Inferior parietal cortex (tissue), 1 donor: ENCODE measurements around the gene ECPAS.
"Not testable (repeated sequence)": the region's sequence is repeated elsewhere in the genome, so short reads cannot be mapped to it uniquely, and the experiment has no call there.

Experiments
- DNase-seq: peaks from one replicate; pipeline ENCODE4 v3.0.0-alpha.2; 2016; ENCODE audit errors: extremely low spot score

ECPAS gene

DNA sequence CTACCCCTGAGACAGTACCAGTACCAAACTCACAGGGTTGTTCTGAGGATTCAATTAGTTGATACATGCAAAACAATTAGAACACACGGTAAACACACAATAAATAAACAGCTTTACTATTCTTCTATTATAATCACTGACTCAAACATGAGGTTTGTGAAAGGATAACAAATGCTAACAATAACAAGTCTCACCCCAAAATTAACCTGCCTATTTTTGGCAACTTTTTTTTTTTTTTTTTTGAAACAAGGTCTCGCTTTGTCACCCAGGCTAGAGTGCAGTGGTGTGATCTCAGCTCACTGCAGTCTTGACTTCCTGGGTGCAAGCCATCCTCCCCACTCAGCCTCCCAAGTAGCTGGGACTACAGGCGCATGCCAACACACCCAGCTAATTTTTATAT lies 6.5 kb downstream of the ECPAS start:
- no peak for DNase-seq

DNA sequence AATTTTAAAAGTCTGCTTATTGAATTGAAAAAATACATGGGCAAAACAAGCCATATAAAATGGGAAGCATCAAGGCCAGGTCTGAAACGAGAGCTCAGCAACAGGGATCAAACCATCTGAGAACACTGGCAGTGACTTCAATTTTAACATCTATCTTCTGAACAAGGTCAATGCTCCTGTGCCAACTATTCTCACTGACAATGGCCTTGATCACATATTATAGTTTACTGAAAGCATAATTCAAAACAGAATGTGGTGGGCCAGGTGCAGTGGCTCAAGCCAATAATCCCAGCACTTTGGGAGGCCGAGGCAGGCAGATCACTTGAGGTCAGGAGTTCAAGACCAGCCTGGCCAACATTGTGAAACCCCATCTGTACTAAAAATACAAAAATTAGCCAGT lies 9.0 kb downstream of the ECPAS start:
- no peak for DNase-seq

DNA sequence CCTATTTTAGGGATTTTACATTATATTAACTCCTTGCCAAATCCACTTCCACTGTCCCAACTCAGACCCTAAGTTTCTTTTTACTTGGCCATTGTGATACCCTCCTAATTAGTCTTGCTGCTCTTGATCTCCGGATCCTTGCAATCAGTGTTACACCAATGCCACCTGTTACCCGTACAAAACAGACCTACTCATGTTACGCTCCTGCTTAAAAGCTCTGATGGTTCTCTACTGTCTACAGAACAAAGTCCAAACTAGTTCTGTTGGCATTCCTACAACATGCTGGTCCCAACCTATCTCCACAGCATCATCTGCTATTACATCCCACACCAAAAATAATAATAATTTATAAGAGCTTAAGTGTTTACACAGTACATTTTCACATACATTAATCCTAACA lies 9.8 kb downstream of the ECPAS start:
- no peak for DNase-seq

DNA sequence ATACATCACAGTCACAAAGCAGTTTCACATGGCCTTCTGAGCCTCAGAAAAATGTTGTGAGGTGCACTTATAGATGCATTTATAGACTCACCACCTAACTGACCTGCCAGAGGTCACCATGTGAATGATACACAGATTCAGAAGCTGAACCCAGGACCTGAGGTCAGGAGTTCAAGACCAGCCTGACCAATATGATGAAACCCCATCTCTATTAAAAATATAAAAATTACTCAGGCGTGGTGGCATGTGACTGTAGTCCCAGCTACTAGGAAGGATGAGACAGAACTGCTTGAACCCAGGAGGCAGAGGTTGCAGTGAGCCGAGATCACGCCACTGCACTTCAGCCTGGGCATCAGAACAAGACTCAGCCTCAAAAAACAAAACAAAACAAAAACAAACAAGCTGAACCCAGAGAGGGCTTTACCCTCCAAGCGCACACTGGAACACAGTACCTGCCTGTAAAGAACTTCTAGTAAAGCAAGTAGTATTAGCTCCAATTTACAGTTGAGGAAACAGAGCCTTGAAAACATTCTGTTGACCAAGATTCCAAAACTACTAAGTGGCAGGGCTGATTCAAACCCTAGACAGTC lies 16.3 kb downstream of the ECPAS start:
- DNase-seq = no peak

DNA sequence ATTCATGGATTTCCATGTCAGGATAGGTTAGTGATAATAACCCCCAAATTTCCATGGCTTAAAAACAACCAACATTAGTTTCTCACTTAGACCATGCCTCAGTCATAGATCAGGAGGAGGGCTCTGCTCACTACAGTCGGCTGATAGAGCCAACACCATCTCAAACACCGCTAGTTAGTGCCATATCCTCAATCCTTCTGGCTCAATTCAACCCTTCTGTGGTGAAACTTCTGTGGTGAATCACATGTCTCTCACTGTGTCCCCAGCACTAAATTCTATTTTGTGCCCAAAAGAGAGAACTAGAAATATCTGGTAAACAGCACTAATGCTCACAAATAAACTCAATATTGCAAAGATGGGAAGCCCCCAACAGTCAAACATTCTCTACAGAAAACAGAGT lies 21.1 kb downstream of the ECPAS start:
- DNase-seq = no peak

DNA sequence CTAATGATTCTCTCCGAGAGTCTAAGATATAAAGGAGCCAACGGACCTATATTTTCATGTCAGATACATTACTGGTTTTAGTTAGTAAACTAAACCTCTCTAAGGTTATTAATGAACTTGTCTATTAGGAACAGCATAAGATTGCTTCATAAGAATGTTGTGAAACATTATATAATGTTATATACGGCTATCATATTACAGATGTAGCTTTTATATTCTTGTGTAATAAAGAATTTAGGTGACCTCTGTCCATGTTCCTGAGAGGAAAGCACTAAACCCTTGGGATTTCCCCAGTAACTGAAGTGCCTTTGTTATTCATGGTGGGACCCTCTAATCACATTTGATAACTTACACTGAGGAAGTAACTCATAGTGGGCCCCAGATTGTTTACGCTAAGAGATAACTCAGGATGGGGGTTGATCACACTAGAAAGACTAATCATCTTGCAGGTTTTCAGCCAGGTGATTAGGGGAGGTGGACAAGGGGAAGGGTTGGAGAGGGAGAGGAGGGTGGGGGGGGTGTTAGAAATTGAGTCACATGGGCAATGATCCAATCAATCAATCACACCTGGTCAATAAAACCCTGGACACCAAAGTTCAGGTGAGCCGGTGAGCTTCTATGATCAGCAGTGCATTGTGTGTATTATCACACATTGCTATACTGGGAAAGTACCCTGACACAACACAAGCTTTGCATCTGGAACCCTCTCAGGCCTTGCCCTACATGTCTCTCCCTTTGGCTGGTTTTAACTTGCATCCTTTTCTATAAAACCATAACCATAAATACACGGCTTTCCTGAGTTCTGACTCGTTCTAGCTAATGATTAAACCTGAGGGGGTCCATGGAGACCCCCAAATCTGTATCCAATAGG lies 25.8 kb downstream of the ECPAS start:
- no peak for DNase-seq

DNA sequence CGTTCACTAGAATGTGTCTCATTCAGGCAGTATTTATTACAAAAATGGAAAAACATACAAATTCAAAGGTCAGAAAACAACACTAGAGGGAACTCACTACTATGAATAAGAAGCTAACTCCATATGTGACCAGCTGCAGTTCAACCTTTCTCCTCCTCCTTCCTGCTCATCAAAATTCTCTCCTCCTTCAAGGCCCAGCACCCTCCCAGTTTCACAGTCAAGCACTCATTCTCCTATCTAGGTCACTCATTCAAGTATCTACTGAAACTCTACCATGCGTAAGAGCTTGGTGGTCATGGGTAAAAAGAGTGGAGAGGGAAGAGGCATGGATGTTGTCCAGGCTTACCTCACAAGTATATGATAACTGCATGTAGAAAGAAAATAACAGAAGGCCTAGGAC lies 27.7 kb downstream of the ECPAS start:
- DNase-seq = no peak

DNA sequence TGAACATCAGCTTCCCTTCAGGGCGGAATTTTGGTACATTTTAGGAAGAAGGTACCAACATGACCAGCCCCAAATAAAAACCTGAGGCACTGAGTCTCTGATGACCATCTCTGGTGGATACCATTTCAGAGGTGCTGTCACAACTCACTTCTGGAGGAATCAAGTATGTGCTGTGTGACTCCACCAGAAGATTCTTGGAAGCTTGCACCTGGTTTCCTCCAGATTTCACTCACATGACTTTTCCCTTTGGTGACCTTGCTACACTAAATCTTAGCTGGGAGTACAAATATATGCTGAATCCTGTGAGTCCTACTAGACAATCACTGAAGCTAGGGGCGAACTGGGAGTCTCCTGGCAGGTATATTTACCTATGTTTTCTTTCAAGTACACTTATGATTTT lies 28.5 kb downstream of the ECPAS start:
- DNase-seq = no peak

DNA sequence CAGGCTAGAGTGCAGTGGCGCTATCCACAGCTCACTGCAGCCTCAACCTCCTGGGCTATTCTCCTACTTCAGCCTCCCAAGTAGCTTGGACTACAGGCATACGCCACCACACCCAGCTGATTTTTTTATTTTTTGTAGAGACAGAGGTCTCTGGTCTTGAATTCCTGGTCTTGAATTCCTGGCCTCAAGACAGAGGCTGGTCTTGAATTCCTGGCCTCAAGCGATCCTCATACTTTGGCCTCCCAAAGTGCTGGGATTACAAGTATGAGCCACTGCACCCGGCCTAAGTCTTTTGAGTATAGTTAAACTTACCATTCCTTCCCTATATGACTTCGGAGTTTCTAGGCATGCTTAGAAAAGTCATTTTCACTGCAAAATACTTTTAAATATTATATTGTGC lies 29.4 kb downstream of the ECPAS start:
- DNase-seq = no peak

DNA sequence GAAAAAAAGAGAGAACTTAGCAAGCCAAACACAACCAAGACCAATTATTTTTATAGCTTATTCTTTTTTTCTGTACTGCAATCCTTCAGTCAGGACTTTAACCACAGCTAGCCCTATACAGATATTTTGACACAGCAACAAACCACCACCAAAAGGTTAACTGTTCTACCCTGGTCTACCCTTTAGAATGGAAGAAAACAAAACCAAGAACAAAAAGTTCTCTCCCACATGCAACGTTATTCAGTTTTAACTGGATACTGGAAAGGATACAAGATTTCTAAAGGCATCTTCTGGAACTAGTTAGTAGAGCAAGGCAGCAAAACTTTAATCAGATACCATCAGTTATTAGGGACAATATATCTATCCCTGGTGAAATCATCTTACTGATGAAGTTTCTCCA lies 32.6 kb downstream of the ECPAS start:
- no peak for DNase-seq

DNA sequence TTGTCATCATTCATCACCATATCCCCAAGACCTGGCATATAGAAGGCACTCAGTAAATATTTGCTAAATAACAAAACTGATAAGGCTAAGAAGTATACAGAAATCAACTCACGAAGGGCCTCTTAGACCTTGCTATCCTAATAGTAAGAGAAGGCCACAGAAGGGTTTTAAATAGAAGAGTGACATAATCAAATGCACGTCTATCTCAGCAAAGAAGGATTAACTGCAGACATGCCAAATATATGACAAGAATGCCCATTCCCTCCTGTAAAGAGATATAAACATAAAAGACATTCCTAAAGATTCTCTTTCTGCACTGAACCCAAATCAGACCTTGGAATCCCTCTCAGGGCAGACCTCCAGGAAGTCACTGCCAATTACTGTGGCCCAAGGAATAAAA lies 34.1 kb downstream of the ECPAS start:
- no peak for DNase-seq

DNA sequence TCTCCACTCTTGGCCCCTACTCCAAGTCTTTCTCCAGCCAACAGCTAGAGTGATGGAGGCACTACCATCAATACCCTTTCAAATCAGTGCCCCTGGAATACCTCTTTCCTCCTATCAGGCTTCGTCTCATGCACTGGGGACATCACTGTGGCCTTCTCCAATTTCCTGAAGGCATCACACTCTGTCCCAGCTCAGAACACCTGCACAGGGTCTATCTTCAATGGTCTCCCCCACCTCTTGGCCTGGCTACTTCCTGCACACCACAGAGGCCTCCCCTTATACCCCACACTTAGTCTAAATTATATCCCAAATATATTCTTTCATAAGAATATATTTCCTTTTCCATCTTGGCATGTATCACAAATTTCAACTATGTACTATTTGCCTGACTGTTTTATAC lies 34.5 kb downstream of the ECPAS start:
- no peak for DNase-seq

DNA sequence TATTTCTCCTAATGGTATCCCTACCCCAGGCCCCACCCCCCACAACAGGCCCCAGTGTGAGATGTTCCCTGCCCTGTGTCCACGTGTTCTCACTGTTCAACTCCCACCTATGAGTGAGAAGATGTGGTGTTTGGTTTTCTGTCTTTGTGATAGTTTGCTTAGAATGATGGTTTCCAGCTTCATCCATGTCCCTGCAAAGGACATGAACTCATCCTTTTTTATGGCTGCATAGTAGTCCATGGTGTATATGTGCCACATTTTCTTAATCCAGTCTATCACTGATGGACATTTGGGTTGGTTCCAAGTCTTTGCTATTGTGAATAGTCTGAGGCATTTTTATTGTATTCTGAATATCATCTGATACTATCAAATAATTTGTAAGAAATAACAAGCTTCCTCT lies 38.4 kb downstream of the ECPAS start:
- not testable (repeated sequence) for DNase-seq

DNA sequence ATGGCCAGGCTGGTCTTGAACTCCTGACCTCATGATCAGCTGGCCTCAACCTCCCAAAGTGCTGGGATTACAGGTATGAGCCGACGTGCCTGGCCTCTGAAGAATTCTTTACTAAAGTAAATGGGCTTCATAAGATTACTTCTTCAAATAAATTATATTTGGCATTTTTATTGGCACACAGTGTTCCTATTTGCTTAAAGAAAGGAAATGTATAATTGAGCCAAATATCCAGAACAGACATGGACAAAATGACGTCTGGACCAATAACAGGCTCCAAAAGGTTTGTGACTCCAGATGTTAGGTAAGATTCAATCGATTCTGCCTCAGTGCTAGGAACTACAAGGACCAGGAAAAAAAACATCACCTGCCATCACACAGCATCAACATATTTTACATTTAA lies 40.7 kb downstream of the ECPAS start:
- no peak for DNase-seq

DNA sequence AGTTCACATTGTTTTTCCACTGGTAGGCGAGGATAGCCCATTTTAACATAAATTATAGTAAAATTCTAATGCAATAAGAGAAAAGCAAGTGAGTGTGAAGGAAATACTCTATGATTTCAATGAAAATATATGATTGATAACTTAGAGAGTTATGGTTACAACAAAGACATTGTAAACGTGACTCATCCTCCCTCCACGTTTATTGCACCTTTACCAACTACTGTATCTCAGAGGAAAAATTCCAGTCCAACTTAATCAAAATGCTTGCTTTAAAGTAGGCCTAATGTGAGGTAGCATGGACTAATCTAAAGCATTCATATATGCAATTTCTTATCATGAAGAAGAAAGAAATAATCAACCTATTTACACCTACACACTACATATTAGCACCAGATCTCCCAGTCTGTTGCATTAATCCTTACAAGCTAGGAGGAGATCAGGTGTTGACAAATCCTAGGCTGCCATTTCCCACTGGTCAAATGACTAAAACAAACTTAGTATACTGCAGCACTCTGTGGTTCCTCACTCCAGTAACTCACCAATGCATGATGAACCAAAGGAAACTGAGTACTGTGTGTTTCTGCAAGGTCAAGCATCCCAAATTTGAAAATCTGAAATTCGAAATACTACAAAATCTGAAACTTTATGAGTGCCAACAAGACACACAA lies 41.7 kb downstream of the ECPAS start:
- DNase-seq = no peak

DNA sequence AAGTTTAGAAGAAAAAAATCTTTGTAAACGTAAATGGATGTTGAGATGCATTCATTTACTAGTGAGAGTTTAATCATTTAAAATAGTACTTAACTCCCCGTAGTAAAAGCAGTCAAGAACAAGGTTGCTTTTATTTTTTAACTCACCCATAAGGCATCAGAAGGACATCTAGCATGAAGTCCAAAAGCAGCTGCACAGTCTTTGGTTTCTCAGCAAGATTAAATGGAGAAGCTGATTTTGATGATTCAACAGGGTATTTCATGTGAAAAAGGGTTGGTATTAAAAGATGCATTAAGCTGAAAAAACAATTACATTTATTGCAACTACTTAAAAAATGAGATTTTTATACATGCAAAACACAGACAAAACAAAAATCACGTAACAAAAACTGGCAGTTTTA lies 44.0 kb downstream of the ECPAS start:
- DNase-seq = no peak

DNA sequence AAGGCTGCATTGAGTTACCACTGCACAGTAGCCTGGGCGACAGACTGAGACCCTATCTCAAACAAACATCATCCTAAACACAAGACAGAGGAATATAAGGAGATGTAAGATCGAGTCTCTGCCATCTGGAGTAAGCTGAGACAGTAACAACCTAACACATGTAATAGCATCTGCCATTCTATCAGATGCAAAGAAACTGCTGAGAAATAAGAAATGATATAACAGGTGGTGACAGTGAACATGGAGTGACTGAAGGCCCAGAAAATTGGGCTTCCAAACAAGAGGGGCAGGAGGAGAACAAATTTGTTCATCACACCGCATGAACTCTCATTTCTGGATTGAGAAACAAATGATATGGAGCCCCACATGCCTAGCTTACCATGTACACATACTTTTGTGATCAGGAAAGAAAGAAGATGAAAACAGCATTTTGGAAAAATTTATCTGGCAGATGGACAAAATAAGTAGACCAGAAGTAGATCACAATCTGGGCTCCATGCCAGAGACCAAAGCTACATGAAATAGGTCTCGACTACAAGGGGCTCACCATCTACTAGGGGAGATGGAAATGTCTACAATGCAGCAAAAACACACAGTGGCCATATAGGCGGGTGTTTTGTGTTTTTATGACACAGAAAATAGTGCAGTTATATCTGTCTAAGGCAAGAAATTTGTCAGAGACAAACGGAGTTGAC lies 45.5 kb downstream of the ECPAS start:
- DNase-seq = no peak

DNA sequence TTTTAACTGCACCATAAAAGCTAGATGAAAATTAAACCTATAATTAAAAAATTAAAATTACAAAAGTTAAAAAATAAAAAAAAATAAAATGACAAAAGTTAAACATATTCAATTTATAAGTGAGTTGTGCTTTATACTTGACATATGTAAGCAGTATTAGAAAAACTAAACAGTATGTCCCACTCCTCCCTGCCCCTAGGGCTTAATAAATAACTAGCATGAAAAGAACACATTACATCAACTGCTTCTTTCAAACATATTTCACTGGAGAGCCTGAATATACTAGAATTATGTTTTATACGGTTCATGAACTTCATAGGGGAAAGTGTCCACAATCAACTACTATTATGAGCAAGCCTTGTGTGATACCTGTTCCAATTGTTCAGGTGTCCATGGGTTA lies 47.6 kb downstream of the ECPAS start:
- no peak for DNase-seq

DNA sequence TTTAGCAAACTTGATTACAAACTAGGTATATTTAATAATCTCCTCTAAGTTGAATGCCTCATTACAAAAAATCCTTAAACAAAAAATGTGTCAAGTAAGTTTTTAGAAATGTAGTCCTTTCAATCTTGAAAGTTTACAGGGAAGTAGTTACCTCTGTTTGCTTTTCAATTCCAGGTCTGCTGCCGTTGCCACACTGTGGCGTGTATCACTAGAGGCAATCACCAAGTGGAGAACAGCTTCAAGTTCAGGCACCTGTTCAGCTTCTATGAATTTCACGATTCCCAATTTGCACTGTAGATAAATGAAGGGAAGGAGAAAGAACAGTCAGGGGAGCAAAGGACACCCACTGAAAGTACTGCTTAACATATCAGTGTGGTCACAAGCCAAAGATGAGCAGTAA lies 51.1 kb downstream of the ECPAS start:
- no peak for DNase-seq

DNA sequence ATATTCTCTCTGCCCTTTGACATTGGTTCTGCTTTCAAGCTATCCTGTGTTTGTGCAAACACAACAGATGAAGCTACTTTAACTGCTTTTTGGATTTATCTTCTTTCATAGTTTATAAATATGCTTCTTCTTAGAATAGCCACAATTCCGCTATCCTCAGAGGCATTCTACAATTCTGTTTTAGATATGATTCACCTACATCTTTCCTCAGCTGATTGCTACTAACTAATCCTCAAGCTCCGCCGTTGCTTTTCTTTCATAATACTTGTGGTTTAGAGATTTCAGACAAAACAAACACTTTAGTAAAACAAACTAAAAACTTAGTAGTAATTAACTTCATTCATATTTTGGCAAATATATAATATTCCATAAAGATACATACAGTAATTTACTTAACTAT lies 52.5 kb downstream of the ECPAS start:
- no peak for DNase-seq

DNA sequence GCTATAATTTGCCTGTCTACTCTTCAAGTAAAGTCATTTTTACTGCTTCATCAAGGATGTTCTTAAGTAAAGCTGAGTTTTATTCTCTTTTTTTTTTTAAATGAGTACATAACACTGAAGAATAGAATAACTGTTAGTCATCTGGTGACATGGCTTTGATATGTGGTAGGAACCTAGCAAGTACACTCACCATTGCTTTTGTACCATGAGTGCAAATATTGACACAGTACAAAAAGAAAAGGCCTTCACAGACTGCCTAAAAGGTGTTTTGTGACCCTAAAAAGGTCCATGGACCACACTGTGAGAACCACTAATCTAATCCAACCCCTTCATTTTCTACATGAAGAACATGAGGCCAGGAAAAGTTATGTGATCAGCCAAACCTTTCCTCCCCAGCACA lies 55.0 kb downstream of the ECPAS start:
- DNase-seq = no peak

DNA sequence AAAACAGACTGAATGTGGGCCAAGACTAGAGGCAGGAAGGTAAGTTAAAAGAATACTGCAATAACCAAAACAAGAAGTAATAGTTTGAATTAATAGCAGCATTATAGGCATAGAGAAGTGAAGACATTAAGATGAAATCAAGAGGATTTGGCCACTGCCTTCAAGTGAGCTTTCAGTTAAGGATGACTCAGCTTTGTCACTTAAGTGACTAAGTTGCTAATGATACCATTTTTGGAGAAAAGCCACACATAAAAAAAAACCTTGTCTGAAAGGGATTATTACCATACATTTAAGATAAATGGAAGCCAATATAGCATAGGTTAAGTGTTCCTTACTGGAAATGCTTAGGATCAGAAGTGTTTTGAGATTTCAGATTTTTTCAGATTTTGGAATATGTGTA lies 57.0 kb downstream of the ECPAS start:
- peak; percentile 59 for DNase-seq

DNA sequence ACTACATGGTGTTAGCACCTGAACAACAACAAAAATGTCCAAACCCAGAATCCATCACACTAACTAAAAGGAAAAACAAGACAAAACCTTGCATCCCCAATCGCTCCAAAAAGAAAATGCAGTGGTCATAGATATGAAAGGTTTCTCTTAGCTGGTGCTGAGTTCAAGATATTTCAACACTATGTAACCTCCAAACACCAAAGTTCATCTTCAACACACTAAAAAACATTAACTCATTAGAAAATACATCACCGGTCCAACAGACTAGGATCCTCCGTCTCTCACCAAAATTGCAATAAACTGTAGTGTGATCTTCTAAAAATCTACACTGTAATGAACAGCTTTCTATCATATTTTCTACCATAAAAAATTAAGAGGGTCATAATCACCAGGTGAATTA lies 60.8 kb downstream of the ECPAS start:
- no peak for DNase-seq
